ENCODE results near the gene LHX8. TPM values are rescaled to one million over a fixed set of nuclear protein-coding genes. Genes with fewer than 3 reads are reported as not detected.

Gene LHX8
- total RNA-seq, 1 experiment from 2014 or later: not detected

DNA sequence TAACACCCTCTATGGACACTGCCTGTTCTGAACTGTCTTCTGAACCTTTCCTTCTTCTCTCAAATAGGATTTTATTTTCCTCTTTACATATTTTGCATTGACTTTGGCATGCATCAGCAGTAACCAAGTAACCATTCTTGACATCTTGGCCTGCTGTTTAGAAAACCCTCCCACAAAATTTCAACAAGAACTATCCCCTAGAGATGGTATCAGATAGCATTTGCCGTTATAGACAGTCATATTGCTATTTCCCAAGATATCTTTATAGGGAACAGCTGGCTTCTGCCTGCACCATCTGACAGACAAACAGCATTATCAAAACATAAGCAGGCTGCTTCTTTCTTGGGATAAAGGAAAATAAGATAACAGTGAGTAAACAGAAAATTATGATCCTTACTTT lies 54.7 kb downstream of the LHX8 start:
- no peak overlapping the region for H3T11ph ChIP-seq (ENCODE audit: low read length)
- TF ChIP-seq, protein P1, sequence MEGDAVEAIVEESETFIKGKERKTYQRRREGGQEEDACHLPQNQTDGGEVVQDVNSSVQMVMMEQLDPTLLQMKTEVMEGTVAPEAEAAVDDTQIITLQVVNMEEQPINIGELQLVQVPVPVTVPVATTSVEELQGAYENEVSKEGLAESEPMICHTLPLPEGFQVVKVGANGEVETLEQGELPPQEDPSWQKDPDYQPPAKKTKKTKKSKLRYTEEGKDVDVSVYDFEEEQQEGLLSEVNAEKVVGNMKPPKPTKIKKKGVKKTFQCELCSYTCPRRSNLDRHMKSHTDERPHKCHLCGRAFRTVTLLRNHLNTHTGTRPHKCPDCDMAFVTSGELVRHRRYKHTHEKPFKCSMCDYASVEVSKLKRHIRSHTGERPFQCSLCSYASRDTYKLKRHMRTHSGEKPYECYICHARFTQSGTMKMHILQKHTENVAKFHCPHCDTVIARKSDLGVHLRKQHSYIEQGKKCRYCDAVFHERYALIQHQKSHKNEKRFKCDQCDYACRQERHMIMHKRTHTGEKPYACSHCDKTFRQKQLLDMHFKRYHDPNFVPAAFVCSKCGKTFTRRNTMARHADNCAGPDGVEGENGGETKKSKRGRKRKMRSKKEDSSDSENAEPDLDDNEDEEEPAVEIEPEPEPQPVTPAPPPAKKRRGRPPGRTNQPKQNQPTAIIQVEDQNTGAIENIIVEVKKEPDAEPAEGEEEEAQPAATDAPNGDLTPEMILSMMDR (conservative IDR thresholded peaks at IDR 0.05): no peak
- no peak overlapping the region for H3K4ac ChIP-seq (ENCODE audit: low read depth, low read length)
- H3K4me2 ChIP-seq (ENCODE audit: insufficient read depth, insufficient read length, low read length): no peak overlapping the region
- H2BK12ac ChIP-seq (ENCODE audit: insufficient read length, low read depth, low read length): no peak overlapping the region
- H3K27ac ChIP-seq (ENCODE audit: insufficient read length, low read depth, low read length): no peak overlapping the region
- H2AK5ac ChIP-seq (ENCODE audit: insufficient read length, low read length): no peak overlapping the region
- no peak overlapping the region for H2BK120ac ChIP-seq (ENCODE audit: low read depth, low read length, poor library complexity, severe bottlenecking)
- H3K4me3 Mint-ChIP-seq: no peak overlapping the region
- no peaks in the 10 kb centered on the region for H3K79me2 ChIP-seq (ENCODE audit: insufficient read depth, low read length)
- peaks cover 4% of the 10 kb centered on the region in 2 experiments; a peak in 3 of 4 replicates for H3K4me1 Mint-ChIP-seq
- H3K56ac ChIP-seq (ENCODE audit: insufficient read length, low read depth, low read length): no peak overlapping the region
- H4K8ac ChIP-seq (replicated peaks; ENCODE audit: insufficient read length, low read depth, low read length): no peak overlapping the region
- H4K20me1 ChIP-seq (ENCODE audit: control insufficient read depth, insufficient read depth, insufficient read length): no peaks in the 10 kb centered on the region
- no peak for DNase-seq
- no peaks in the 10 kb centered on the region for H3K23me2 ChIP-seq (ENCODE audit: insufficient read length, low read depth, low read length, poor library complexity, severe bottlenecking)
- no peaks in the 10 kb centered on the region for H3K4me1 ChIP-seq (ENCODE audit: insufficient read depth, low read length)
- WGBS (ENCODE audit: extremely low coverage, insufficient read length, low lambda C conversion rate): no CpG with 5 or more reads among the region's 1 CpG
- no peak overlapping the region for H3K18ac ChIP-seq (ENCODE audit: insufficient read length, low read depth, low read length)
- no peak overlapping the region for H2AFZ ChIP-seq (ENCODE audit: low read length)
- H2BK5ac ChIP-seq (ENCODE audit: insufficient read length, low read length): no peak overlapping the region
- no peaks in the 10 kb centered on the region for H3K36me3 Mint-ChIP-seq (ENCODE audit: insufficient read depth in 1 of 3, low read depth in 3 of 3)
- H2BK15ac ChIP-seq (ENCODE audit: low read depth, low read length): no peak overlapping the region
- no peak overlapping the region for H3K14ac ChIP-seq (ENCODE audit: insufficient read depth, low read length)
- H4K91ac ChIP-seq (ENCODE audit: insufficient read length, low read depth, low read length): no peak overlapping the region
- no peak overlapping the region for H2BK20ac ChIP-seq (ENCODE audit: low read depth, low read length, poor library complexity, severe bottlenecking)
- H3K9ac ChIP-seq (ENCODE audit: extremely low read depth, insufficient read length, low read length): no peak overlapping the region
- no peaks in the 10 kb centered on the region for H3K9me3 Mint-ChIP-seq
- no peak overlapping the region for H4K5ac ChIP-seq (ENCODE audit: insufficient read length, low read depth, low read length)
- no peaks in the 10 kb centered on the region for H3K27me3 ChIP-seq (ENCODE audit: insufficient read depth, low read length)
- H3K79me1 ChIP-seq (ENCODE audit: insufficient read depth, low read depth, low read length, poor library complexity, severe bottlenecking): no peaks in the 10 kb centered on the region
- no peaks in the 10 kb centered on the region for H3K9me3 ChIP-seq (ENCODE audit: control insufficient read depth, low read depth, low read length)
- H3K27ac Mint-ChIP-seq: no peak overlapping the region
- H3K27me3 Mint-ChIP-seq (ENCODE audit: low read depth): no peaks in the 10 kb centered on the region
- H3K23ac ChIP-seq (ENCODE audit: insufficient read length, low read depth, low read length): no peak overlapping the region

Measured in H9 (cell line).